Tibial nerve (tissue), 4 donors: ENCODE results near the gene SNX20.

Source experiments
- CTCF ChIP-seq, 5 experiments: fragments of 200-600 bp in 3 of 5; fragments of 450-650 bp in 2 of 5; sonication (generic) in 3 of 5; IDR thresholded peaks; one replicate each; pipeline ENCODE4 v1.5.1; 2016 to 2019; ENCODE audit warnings: antibody characterized with exemption in 5 of 5, mild to moderate bottlenecking in 3 of 5, moderate library complexity in 2 of 5
- EP300 ChIP-seq, 2 donors: sonication (generic); formaldehyde crosslinking; IDR thresholded peaks; one replicate each; pipeline ENCODE4 v1.6.1; 2017; ENCODE audit warnings: antibody characterized with exemption in 2 of 2, mild to moderate bottlenecking in 1 of 2

- no peak for TF ChIP-seq CTCF (IDR thresholded peaks at IDR 0.05)
- TF ChIP-seq EP300 (IDR thresholded peaks at IDR 0.05): no peak
These were observed 52.8 kb downstream of the SNX20 start for GRCh38 chr16:50628156-50628802.
